HG03521 (cell line): Measurements from ENCODE around the gene CNPPD1.

Source experiments
- ATAC-seq: cut with Tn5 transposase; IDR thresholded peaks from one replicate; pipeline ENCODE4 v1.9.1; 2021; ENCODE audit warnings: mild to moderate bottlenecking, moderate library complexity; ENCODE audit not compliant: unreplicated experiment

CNPPD1 gene

GRCh38 chr2:219163156-219163555 is 13.6 kb downstream of the CNPPD1 start:
- no peak for ATAC-seq

DNA sequence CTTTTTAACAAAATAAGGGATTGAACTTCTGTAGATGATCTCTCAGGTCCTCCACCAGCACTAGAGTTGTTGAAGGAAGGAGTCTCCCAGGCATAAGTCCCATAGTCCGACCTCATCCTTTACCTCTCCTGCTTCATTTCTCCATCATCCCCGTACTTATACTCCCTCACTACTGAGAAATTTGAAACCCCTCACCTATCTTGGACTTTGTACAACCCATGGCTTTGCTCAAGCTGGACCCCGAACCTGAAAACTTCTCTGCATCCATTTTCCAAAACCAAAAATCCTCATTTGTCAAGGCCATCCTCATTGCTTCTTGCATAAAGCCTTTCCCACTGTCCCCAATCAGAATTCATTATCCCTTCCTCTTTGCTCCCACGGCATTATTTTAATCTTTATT is 15.6 kb downstream of the CNPPD1 start:
- ATAC-seq: no peak

GRCh38 chr2:219160186-219161017 is 16.3 kb downstream of the CNPPD1 start, which contains the start of gene NHEJ1:
TSS of gene NHEJ1 (minus strand) at chr2:219160815. CDS start at chr2:219158362, 2,453 bp downstream.
- peak; percentile 78 for ATAC-seq

DNA sequence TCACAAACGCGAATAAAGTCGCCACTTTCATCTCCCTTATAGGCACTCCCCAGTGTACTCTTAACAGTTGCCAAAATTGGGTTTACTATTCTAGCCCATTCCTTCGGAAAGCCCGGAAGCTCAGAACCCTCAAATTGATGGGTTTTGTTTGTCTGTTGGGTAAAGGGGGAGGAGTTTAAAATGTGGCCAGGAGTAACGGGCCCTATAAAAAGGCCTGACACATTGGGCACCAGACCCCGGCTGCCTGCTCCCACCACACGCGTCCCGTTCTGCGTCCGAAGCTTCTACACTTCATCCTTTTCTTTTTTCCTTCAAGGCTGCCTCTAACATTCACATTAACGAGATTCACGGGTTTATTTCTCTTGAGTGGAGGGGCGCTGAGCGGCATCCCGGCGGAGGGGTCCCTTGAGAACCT is 16.9 kb downstream of the CNPPD1 start:
- no peak for ATAC-seq

DNA sequence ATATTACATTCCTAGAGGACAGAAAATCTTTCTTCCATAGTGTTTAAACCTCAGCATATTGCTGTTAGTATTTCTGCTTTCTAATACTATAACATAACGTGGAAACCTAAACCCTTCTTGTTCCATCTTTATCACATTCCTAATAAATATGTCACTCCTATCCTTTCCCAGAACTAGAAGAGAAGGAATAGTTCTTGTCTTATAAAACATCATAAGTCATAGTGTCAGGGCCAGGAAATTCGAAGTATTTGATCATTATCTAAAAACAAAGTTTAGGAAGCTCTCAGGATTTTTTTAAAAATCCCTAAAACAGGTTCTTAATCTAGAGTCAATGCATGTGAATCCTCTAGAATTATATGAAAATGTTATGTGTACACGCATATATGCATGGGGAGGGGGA is 18.1 kb downstream of the CNPPD1 start:
- no peak for ATAC-seq

DNA sequence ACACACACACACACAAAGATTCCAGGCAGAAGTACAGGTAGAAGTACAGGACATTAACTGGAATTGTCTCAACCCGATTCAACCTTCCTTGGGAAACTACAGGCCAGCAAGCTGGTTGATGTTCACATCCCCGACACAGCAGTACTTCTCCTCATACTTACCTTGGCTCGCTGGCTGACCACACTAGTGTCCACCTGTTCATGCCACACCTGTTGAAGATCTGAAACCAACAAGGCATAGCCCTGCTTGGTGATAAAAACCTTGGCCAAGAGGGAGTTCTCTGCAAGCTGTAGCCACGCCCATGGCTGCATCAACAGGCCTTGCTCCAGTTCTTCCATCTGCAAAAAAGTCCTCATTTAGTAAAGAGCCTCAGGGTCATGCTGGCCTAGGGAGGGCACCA is 18.7 kb downstream of the CNPPD1 start:
- no peak for ATAC-seq

DNA sequence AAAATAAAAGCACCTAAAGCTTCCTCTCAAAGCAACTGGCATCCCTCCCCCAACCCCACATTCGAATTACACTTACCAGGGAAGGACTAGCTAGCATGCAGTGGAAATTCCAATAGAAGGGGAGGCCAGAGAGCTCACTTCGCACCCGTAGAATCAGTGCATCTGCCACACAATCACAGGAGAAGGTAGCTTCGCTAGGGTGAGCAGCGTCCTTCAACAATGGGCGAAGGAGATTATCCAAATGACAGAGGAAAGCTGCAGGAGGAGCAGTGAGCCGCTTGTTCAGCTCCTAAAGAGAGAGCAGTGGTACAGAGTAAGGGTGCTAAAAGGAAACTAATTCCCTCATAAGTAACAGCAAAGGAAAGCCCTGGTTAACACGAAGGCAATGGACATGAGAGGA is 19.3 kb downstream of the CNPPD1 start:
- no peak for ATAC-seq

GRCh38 chr2:219155054-219155644 is 21.6 kb downstream of the CNPPD1 start:
- ATAC-seq: no peak

DNA sequence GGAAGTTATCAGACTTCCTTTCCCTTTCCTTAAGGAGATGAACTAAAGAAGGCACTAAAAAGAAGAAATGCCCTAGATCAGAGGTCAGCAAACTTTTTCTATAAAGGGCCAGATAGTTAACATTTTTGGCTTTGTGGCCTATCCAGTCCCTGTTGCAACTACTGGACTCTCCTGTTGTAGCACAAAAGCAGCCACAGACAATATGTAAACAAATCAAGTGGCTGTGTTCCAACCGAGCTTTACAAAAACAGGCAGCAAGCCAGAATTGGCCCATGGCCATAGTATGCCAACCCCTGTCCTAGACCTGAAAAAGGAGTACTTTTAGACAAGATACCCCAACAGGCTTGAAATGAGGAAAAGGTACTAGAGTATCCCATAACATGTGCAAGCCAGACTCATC is 27.1 kb downstream of the CNPPD1 start:
- ATAC-seq: no peak

DNA sequence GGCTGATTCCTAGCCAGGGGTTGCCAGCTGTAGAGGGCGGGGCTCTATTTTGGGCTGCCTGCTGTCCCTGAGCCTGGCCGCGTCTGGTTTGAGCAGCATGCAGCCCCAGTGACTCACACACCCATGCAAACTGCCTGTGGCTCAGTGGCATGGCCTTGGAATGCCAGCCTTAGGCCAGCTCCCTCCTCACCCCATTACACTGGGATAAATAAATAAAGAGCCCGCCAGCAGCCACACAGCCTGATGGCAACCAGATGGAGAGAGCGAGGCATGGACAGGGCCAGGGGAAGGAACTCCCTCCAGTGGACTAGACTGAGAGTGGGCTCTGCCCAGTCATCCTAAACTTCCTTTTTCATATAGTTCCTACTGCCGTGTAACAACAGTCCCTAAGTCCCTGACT is 34.4 kb downstream of the CNPPD1 start:
- ATAC-seq: no peak

DNA sequence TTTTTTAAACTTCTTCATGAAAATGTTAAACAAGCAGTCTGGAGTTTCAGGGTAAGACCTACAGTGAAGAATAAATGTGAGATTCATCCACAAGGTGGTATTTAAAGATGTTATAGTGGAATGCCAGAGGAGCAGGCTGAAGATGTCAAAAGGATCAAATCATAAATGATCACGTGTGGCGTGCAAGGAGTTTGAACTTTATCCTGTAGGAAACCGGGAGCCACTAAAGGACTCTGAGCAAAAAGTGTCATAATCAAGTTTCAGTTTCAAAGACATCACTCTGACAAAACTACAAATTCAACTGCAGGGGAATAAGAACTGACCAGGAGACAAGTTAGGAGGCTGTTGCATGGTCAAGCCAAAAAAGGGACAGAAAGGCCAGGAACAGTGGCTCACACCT is 36.0 kb downstream of the CNPPD1 start:
- ATAC-seq: no peak

DNA sequence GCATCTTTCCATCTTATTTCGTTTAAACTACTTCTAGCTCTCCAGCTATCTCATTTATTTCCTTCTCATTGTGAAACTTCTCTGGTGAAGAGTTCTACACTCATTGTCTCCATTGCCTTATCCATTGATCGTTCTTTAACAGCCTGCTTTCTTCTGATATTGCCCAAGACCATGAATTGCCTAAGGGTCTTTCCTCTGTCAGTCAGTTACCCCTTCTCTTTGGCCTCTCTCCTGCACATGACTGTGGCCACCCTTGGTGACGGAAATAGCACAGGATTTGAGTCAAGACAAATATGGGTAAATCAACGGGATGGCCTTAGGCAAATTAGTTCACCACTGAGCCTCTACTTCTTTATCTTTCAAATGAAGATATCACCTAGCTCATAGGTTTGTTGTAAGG is 42.7 kb downstream of the CNPPD1 start:
- no peak for ATAC-seq

DNA sequence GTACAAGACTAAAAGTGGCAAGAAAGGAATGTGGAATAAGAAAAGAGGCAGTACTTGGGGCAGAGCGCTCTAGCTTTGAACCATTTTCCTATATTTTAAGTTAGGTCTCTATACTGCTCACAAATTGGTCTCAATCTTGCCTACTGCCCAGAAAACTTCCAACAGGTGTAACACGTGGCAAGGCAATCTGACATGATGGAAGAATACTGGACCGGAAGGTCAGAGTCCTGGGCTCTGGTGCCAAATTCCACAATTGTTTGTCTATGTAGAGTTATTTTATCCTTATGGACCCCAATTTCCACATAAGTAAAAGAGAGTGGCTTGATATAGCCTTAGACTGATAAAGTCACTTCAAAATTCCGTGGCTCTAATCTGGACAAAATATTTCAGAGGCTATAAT is 45.0 kb downstream of the CNPPD1 start:
- ATAC-seq: no peak

GRCh38 chr2:219131327-219131726 is 45.4 kb downstream of the CNPPD1 start:
- no peak for ATAC-seq

GRCh38 chr2:219129589-219129988 is 47.1 kb downstream of the CNPPD1 start:
- ATAC-seq: no peak

DNA sequence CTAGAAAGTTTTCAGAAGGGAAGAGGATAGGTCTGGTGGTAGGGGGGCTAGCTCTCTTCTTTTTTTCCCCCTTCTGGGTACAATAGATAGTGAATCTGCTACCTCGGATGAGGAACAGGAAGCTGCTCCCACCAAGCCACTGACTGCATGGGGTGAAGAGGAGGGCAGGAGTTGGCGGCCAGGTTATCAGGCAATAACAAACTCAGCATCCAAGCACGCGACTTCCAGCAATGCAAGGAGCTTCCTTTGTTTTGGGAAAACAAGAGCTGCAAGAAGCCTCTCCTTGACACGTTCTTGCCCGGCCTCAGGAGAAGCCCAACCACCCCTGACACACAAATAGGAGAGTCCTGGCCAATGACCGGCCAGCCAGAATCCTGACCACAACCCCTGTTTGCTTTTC is 48.3 kb downstream of the CNPPD1 start:
- ATAC-seq: no peak

GRCh38 chr2:219127037-219127635 is 49.6 kb downstream of the CNPPD1 start:
- ATAC-seq: no peak

DNA sequence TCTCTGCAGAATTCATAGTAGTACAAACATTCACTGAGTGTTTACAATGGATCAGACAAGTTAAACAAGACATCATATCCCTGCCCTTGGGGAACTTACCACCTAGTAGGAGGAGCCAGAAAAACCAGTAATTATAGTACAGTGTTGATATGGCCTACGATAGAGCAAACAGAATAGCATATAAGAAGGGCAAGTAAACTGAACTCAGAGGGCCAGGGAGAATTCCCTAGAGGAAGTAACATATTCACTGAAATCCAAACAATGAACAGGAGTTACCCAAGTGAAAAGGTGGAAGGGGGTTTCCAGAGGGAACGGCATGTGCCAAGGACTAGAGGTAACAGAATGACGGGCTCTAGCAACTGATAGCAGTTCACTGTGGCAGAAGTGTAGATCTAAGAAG is 50.2 kb downstream of the CNPPD1 start:
- no peak for ATAC-seq

DNA sequence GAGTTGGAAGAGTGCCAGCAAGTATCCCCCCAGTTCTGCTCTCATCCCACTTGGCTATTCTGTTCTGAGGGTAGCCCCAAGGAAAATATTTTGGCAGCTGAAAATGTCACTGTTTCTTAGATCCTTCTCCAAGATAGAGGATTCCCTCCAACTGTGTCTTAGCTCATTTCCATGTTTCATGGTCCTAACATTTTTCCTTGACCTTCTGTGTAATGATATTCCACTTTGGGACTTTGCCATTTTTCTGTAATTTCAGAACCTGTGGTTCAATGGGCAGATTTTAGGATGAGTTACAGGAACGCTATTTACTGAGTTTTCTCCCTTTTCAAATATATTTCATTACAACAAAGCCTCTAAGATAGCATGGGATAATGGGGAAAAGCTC is 50.8 kb downstream of the CNPPD1 start:
- no peak for ATAC-seq

DNA sequence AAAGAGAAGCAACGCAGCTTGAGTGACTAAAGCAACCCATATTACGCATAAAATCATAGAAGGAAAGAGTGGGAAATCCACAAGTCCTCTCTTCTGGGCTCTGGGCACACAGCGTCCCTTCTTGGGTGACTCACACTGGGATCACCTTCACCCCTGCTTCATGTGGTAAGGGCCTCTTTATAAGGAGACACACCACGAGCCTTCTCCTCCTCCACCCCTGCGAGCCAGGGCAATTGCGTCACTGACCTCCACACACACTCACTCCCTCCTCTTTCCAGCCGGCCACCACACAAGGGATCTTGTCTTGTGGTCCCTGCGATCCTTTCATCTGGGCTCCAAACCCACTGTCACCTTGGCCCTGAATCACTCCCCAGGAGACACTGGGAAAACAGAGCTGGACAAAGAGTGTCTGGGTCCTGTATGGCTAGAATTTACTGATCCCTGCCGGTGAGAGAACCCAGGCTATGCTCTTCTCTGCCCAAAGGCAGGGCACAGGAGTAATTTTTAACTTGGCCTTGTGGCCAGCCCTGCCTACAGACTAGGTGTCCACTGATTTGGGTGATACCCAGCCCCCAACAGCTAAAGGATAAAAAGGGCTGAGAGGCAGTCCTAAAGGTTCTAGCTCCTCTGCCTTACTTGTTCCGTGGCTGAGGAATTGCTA is 51.4 kb downstream of the CNPPD1 start:
- ATAC-seq: no peak

DNA sequence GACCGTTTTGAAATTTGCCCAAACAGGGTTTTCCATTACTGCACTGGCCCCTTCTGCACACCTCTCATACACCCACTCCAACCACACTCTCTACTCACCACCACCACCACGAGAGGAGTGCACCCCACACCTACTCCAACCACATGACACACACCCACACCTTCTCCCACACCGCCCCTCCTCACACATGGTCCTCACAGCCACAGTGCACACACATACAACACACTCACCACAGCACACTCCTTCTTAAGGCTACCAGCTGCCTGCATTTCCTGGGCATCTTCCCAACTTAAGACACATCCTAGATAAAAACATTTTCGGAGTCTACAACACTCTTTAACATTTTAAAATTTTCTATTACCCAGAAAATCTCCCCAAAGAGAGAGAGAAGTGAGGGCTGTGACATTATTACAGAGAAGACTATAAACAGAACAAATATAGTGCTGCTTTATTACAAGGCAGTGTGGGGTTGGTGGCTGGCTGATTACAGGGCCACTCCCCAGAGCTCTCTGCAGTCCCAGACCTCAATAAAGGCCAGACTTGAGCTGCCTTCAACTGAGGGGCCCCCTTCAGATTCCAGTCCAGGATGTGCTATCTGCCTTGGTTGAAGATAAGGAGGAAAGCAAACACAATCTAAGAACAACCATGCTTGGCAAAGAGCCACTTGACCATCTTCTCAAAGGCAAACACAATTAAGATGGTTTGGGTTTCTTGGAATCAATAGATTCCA is 52.2 kb downstream of the CNPPD1 start:
- no peak for ATAC-seq
